AG04449 (cell line): Measurements from ENCODE around the gene TTC34.
"Not testable (repeated sequence)": the region's sequence is repeated elsewhere in the genome, so short reads cannot be mapped to it uniquely, and the experiment has no call there.

Experiments
- CTCF ChIA-PET: fragments of 350-600 bp; formaldehyde crosslinking; extraction: SDS; loops from one replicate; lab custom pipeline; 2021; ENCODE audit warnings: antibody characterized with exemption; lab: Yijun Ruan, JAX
- POLR2A ChIA-PET: fragments of 400-600, 350-600 bp; formaldehyde crosslinking; extraction: SDS; loops from one replicate; lab custom pipeline; 2020; ENCODE audit warnings: antibody characterized with exemption, inconsistent platforms; lab: Yijun Ruan, JAX
- DNase-seq: peaks from one replicate; pipeline ENCODE4 v3.0.0-alpha.2; 2010; ENCODE audit warnings: low read depth, low spot score
- H3K4me3 ChIP-seq: 2 replicates; pipeline ENCODE4 v1.5.1; 2011; ENCODE audit warnings: low read depth, mild to moderate bottlenecking, control low read depth, low read length
- TF ChIP-seq, protein P1 (sequence below): IDR thresholded peaks from one replicate; pipeline ENCODE4 v1.5.1; 2011; ENCODE audit warnings: mild to moderate bottlenecking, moderate library complexity, low read length, control low read depth, inconsistent platforms; ENCODE audit not compliant: insufficient read depth; ENCODE audit errors: missing control alignments

The TTC34 gene

GRCh38 chr1:2628933-2629626 lies 172.4 kb downstream of the TTC34 start:
- no peak for DNase-seq
- TF ChIP-seq, protein P1, sequence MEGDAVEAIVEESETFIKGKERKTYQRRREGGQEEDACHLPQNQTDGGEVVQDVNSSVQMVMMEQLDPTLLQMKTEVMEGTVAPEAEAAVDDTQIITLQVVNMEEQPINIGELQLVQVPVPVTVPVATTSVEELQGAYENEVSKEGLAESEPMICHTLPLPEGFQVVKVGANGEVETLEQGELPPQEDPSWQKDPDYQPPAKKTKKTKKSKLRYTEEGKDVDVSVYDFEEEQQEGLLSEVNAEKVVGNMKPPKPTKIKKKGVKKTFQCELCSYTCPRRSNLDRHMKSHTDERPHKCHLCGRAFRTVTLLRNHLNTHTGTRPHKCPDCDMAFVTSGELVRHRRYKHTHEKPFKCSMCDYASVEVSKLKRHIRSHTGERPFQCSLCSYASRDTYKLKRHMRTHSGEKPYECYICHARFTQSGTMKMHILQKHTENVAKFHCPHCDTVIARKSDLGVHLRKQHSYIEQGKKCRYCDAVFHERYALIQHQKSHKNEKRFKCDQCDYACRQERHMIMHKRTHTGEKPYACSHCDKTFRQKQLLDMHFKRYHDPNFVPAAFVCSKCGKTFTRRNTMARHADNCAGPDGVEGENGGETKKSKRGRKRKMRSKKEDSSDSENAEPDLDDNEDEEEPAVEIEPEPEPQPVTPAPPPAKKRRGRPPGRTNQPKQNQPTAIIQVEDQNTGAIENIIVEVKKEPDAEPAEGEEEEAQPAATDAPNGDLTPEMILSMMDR = no peak
- CTCF ChIA-PET = no interaction called here
- no peak overlapping the region for H3K4me3 ChIP-seq
- POLR2A ChIA-PET = no interaction called here

- CTCF ChIA-PET = no interaction called here
- no peak overlapping the region for H3K4me3 ChIP-seq
- POLR2A ChIA-PET = no interaction called here
- TF ChIP-seq, protein P1 = no peak
- DNase-seq = no peak
Measured at GRCh38 chr1:2628191-2628932, 173.1 kb downstream of the TTC34 start.

DNA sequence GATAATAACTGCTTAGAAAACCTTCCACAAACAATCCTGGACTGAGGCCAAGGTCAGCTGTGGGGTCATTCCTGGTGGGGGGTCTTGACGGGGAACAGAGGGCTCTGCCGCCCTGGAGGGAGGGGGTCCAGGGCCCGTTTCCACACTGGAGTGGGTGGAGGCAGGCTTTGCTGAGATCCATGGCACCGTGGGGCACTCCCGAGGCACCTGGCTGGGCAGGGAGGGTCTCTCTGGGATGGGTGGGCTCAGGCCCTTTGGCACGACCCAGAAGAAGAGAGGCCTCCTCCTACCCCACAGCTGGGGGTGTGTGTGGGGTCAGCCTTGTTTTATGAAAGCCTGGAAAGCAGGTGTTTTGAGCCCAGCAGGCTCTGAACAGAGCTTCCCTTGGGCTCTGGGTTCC lies 173.7 kb downstream of the TTC34 start:
- TF ChIP-seq, protein P1 = no peak
- POLR2A ChIA-PET = no interaction called here
- no peak overlapping the region for H3K4me3 ChIP-seq
- CTCF ChIA-PET = no interaction called here
- no peak for DNase-seq

DNA sequence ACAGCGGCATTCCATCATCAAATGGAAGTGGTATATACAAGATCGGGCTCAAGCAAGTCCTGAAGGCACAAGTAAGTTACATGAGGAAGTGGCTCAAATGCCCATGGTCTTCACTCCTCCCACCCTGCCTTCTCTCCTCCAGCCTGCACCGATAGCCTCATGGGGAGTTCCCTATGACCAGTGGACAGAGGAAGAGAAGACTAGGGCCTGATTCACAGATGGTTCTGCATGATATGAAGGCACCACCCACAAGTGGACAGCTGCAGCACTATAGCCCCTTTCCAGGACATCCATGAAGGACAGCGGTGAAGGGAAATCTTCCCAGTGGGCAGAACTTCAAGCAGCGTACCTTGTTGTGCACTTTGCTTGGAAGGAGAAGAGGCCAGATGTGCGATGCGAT lies 175.7 kb downstream of the TTC34 start:
- H3K4me3 ChIP-seq, POLR2A ChIA-PET, DNase-seq, CTCF ChIA-PET: not testable (repeated sequence)

GRCh38 chr1:2625311-2625710 lies 176.2 kb downstream of the TTC34 start:
- ChIA-PET CTCF (no interaction called here), POLR2A (no interaction called here)
- no peak for DNase-seq
- TF ChIP-seq, protein P1 = no peak
- no peak overlapping the region for H3K4me3 ChIP-seq

DNA sequence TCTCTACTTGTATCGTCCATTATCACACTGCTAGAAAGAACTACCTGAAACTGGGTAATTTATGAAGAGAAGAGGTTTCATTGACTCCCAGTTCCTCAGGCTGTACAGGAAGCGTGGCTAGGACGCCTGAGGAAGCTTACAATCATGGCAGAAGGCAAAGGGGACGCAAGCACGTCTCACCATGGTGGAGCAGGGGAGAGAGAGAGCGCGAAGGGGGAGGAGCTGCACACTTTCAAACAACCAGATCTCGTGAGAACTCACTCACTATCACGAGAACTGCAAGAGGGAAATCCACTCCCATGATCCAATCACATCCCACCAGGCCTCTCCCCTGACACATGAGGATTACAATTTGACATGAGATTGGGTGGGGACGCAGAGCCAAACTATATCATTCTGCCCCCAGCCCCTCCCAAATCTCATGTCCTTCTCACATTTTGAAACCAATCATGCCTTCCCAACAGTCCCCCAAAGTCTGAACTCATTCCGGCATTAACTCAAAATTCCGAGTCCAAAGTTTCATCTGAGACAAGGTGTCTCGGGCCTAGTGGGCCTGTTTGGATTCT lies 176.7 kb downstream of the TTC34 start:
- no peak overlapping the region for H3K4me3 ChIP-seq
- CTCF ChIA-PET = no interaction called here
- POLR2A ChIA-PET = no interaction called here

More for the DNA sequence above, 176.7 kb downstream of the TTC34 start:
- no peak for DNase-seq
- TF ChIP-seq, protein P1 = no peak
